Endothelial cell of umbilical vein (primary cell): ENCODE data around the gene CTNNA2. TPM values are rescaled to one million over a fixed set of nuclear protein-coding genes. Genes with fewer than 3 reads are reported as not detected.

Experiments used
- BruUV-seq: library from RNA; stranded (reverse); fragments of 400-500 nt; replicated peaks from 2 replicates; lab custom pipeline; 2021; lab: Mats Ljungman, UMichigan
- CTCF ChIA-PET: fragments of 300-600, 350-600 bp; sonication (Branson Sonifier 250); formaldehyde crosslinking; loops from one replicate; lab custom pipeline; 2021; ENCODE audit warnings: antibody characterized with exemption, inconsistent platforms; lab: Charles Lee
- POLR2A ChIA-PET: fragments of 300-600, 350-600 bp; sonication (Branson Sonifier 250); formaldehyde crosslinking; loops from one replicate; lab custom pipeline; 2021; ENCODE audit warnings: antibody characterized with exemption, inconsistent platforms; lab: Charles Lee
- DNase-seq: peaks from one replicate; pipeline ENCODE4 v3.0.0-alpha.2; 2011; ENCODE audit warnings: low read depth, low spot score
- FAIRE-seq: peaks from 2 replicates; lab custom pipeline; 2011; peaks lifted over from hg19 to GRCh38; lab: Jason Lieb, UNC
- H2AFZ ChIP-seq: 2 replicates; pipeline ENCODE4 v1.6.0; 2012; ENCODE audit warnings: low read depth, low read length, control low read depth, inconsistent platforms
- H3K27ac ChIP-seq: 2 replicates; pipeline ENCODE4 v1.5.1; 2011; ENCODE audit warnings: low read depth, mild to moderate bottlenecking, control low read depth, low read length, moderate library complexity; ENCODE audit not compliant: insufficient read depth
- H3K27me3 ChIP-seq, 2 experiments: 2 replicates each; pipeline versions ENCODE4 v1.6.0 to v1.6.1; 2011; ENCODE audit warnings: low read length in 2 of 2, mixed read lengths in 1 of 2; ENCODE audit not compliant: control insufficient read depth in 2 of 2, insufficient read depth in 2 of 2
- H3K36me3 ChIP-seq, 2 experiments: 2 replicates in 1 of 2; 3 replicates in 1 of 2; pipeline ENCODE4 v1.5.1; 2011; ENCODE audit warnings: low read length in 2 of 2, mild to moderate bottlenecking in 1 of 2, moderate library complexity in 1 of 2; ENCODE audit not compliant: control insufficient read depth in 2 of 2, insufficient read depth in 2 of 2; ENCODE audit errors: extremely low read depth in 1 of 2
- H3K4me1 ChIP-seq: 3 replicates; pipeline ENCODE4 v1.5.1; 2011; ENCODE audit warnings: mild to moderate bottlenecking, low read length; ENCODE audit not compliant: control insufficient read depth, insufficient read depth; ENCODE audit errors: extremely low read depth
- H3K4me2 ChIP-seq: 2 replicates; pipeline ENCODE4 v1.6.1; 2011; ENCODE audit warnings: low read length, control low read depth, mixed read lengths; ENCODE audit not compliant: insufficient read depth
- H3K4me3 ChIP-seq, 3 experiments: fragments of 200-600 bp in 1 of 3; sonication (generic), shearing (Covaris generic) in 1 of 3; replicated peaks in 1 of 3; 2 replicates each; pipeline ENCODE4 v1.5.1; 2011 to 2016; ENCODE audit warnings: control low read depth in 3 of 3, low read length in 3 of 3, mild to moderate bottlenecking in 2 of 3, inconsistent platforms in 1 of 3, low read depth in 1 of 3, moderate library complexity in 1 of 3; ENCODE audit not compliant: insufficient read depth in 1 of 3
- H3K79me2 ChIP-seq: 2 replicates; pipeline ENCODE4 v1.6.0; 2012; ENCODE audit warnings: low read length, inconsistent platforms; ENCODE audit not compliant: control insufficient read depth, insufficient read depth
- H3K9ac ChIP-seq: replicated peaks from 2 replicates; pipeline ENCODE3; 2011; ENCODE audit warnings: low read length, control low read depth; ENCODE audit not compliant: insufficient read depth; ENCODE audit errors: extremely low read depth
- H3K9me1 ChIP-seq: replicated peaks from 3 replicates; pipeline ENCODE4 v1.6.0; 2011; ENCODE audit warnings: mild to moderate bottlenecking, low read length; ENCODE audit not compliant: control insufficient read depth, insufficient read depth; ENCODE audit errors: extremely low read depth
- H3K9me3 ChIP-seq: replicated peaks from 2 replicates; pipeline ENCODE4 v1.5.1; 2012; ENCODE audit warnings: low read length, inconsistent platforms; ENCODE audit not compliant: control insufficient read depth, insufficient read depth
- H4K20me1 ChIP-seq: replicated peaks from 2 replicates; pipeline ENCODE3; 2011; ENCODE audit warnings: mild to moderate bottlenecking, low read length; ENCODE audit not compliant: control insufficient read depth, insufficient read depth; ENCODE audit errors: extremely low read depth
- EZH2 ChIP-seq: IDR thresholded peaks from 2 replicates; pipeline ENCODE4 v1.6.1; 2012; ENCODE audit warnings: borderline replicate concordance, low read depth, mild to moderate bottlenecking, moderate library complexity, low read length, inconsistent platforms; ENCODE audit not compliant: severe bottlenecking
- FOS ChIP-seq: IDR thresholded peaks from 2 replicates; pipeline ENCODE4 v1.6.1; 2011; ENCODE audit warnings: mild to moderate bottlenecking, low read length, moderate library complexity, borderline replicate concordance; ENCODE audit not compliant: insufficient read depth
- GATA2 ChIP-seq: IDR thresholded peaks from 2 replicates; pipeline ENCODE4 v1.7.0; 2011; ENCODE audit warnings: low read depth, mild to moderate bottlenecking, moderate library complexity, mixed read lengths, low read length; ENCODE audit not compliant: insufficient read length, insufficient read depth
- MYC ChIP-seq: IDR thresholded peaks from one replicate; pipeline ENCODE4 v1.6.1; 2011; ENCODE audit warnings: mild to moderate bottlenecking, low read depth, low read length
- POLR2A ChIP-seq: IDR thresholded peaks from 2 replicates; pipeline ENCODE4 v1.6.1; 2012; ENCODE audit warnings: low read depth, mild to moderate bottlenecking, control low read depth, low read length
- POLR2AphosphoS5 ChIP-seq: IDR thresholded peaks from 2 replicates; pipeline ENCODE4 v1.6.1; 2012; ENCODE audit warnings: low read depth, mild to moderate bottlenecking, control low read depth, low read length, moderate library complexity; ENCODE audit not compliant: insufficient read depth
- dilution Hi-C: fragments of 300-500 bp; cut with MboI; formaldehyde crosslinking; loops from one replicate; pipeline ENCODE4 v1.15.0; 2019; ENCODE audit warnings: low sequenced_read_pairs; ENCODE audit not compliant: extremely low pct_ligation_motif_present
- intact Hi-C: fragments of 100-400 bp; cut with micrococcal nuclease; formaldehyde crosslinking; loops from one replicate; pipeline ENCODE4 v1.10.0; 2022
- polyA plus RNA-seq, 4 experiments: library from polyadenylated mRNA; depleted of rRNA in 3 of 4; stranded (reverse) in 3 of 4; unstranded in 1 of 4; fragments of >200 nt; gene quantifications; 2 replicates each; pipeline versions ENCODE4 v1.2.1 to v1.2.3, GENCODE V29; 2011 to 2012; ENCODE audit warnings: missing spikeins in 1 of 4
- total RNA-seq: library from RNA; stranded (reverse); gene quantifications from 2 replicates; pipeline ENCODE4 v1.2.3, GENCODE V29; 2021
- TF ChIP-seq, protein P1 (sequence below), 2 donors: IDR thresholded peaks; 1 replicate in 1 of 2; 2 replicates in 1 of 2; pipeline ENCODE4 v1.5.1; 2011; ENCODE audit warnings: low read length in 2 of 2, mild to moderate bottlenecking in 2 of 2, moderate library complexity in 2 of 2, control low read depth in 1 of 2, inconsistent platforms in 1 of 2, low read depth in 1 of 2; ENCODE audit not compliant: insufficient read depth in 1 of 2; ENCODE audit errors: extremely low read depth in 1 of 2
- TF ChIP-seq, protein P2 (sequence below): IDR thresholded peaks from 2 replicates; pipeline ENCODE4 v1.6.1; 2011; ENCODE audit not compliant: insufficient read depth, insufficient read length

Gene CTNNA2
- total and polyA plus RNA-seq, 2 donors (not counting 3 experiments of a cell fraction or from before 2014, with no cell fraction given) = not detected

DNA sequence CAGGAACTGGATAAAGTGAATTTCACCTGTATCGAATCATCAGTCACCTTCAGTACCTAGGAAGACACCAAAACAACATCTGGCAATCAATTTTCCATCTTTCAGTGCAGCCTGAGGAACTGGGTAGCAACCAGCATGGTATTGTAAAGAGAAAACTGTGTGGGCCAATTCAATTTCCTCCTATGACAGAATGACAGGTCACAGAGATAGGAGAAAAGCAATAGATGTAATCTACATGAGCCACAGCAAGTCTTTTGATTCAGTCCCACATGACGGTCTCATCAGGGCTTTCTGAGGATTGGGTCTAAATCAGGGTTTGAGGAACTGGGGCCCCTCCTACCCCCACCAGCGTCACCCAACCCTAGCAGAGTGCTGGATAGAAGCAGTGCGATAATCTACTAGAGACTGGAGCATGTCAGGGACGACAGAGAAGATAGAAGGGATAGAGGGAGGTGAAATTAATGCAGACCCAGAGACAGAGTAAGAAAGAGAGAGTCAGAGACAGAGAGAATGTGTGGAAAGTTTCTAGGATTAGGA is 523.0 kb downstream of the CTNNA2 start:
- dilution Hi-C loops = no loop called here
- Histone ChIP-seq H3K27ac (no peak overlapping the region), H3K4me1 (no peaks in the 10 kb centered on the region), H3K9me3 (peaks cover 1% of the 10 kb centered on the region), H2AFZ (no peak overlapping the region), H3K36me3 (no peaks in the 10 kb centered on the region), H4K20me1 (no peaks in the 10 kb centered on the region), H3K4me2 (no peak overlapping the region), H3K4me3 (no peak overlapping the region), H3K27me3 (no peaks in the 10 kb centered on the region), H3K79me2 (no peaks in the 10 kb centered on the region), H3K9ac (no peak overlapping the region), H3K9me1 (no peaks in the 10 kb centered on the region)
- ChIA-PET CTCF (no interaction called here), POLR2A (no interaction called here)
- TF ChIP-seq POLR2A (no peak), MYC (no peak), GATA2 (no peak), FOS (no peak), EZH2 (no peak), POLR2AphosphoS5 (no peak)
- TF ChIP-seq, protein P1, sequence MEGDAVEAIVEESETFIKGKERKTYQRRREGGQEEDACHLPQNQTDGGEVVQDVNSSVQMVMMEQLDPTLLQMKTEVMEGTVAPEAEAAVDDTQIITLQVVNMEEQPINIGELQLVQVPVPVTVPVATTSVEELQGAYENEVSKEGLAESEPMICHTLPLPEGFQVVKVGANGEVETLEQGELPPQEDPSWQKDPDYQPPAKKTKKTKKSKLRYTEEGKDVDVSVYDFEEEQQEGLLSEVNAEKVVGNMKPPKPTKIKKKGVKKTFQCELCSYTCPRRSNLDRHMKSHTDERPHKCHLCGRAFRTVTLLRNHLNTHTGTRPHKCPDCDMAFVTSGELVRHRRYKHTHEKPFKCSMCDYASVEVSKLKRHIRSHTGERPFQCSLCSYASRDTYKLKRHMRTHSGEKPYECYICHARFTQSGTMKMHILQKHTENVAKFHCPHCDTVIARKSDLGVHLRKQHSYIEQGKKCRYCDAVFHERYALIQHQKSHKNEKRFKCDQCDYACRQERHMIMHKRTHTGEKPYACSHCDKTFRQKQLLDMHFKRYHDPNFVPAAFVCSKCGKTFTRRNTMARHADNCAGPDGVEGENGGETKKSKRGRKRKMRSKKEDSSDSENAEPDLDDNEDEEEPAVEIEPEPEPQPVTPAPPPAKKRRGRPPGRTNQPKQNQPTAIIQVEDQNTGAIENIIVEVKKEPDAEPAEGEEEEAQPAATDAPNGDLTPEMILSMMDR (IDR thresholded peaks at IDR 0.05; ENCODE audit: extremely low read depth in 1 of 2, insufficient read depth in 1 of 2, low read depth in 1 of 2, low read length in 2 of 2) = no peak
- TF ChIP-seq, protein P2, sequence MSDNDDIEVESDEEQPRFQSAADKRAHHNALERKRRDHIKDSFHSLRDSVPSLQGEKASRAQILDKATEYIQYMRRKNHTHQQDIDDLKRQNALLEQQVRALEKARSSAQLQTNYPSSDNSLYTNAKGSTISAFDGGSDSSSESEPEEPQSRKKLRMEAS = no peak
- no TSS peak for BruUV-seq
- FAIRE-seq = no peak
- intact Hi-C loops = no loop called here
- DNase-seq = no peak
